CD4-positive, CD25-positive, alpha-beta regulatory T cell (primary cell): Measurements from ENCODE around the gene GJC1. TPM values are rescaled to one million over a fixed set of nuclear protein-coding genes. Genes with fewer than 3 reads are reported as not detected.
"Not testable (repeated sequence)": the region's sequence is repeated elsewhere in the genome, so short reads cannot be mapped to it uniquely, and the experiment has no call there.

Source experiments
- ATAC-seq, 2 donors: fragments of 150-1000 bp; cut with Tn5 transposase; one replicate each; pipeline ENCODE4 v1.10.0; 2021; ENCODE audit warnings: low read depth in 2 of 2, moderate number of reproducible peaks in 2 of 2, moderate library complexity in 1 of 2
- DNase-seq, 3 donors: peaks; one replicate each; pipeline versions ENCODE4 v3.0.0 to v3.0.0-alpha.2; 2012 to 2022; ENCODE audit warnings: mixed read lengths in 1 of 3
- H3K27ac ChIP-seq: one replicate; pipeline ENCODE4 v1.7.0; 2013; ENCODE audit warnings: mild to moderate bottlenecking, low read length; ENCODE audit not compliant: insufficient read depth, poor library complexity, severe bottlenecking
- H3K27me3 ChIP-seq: one replicate; pipeline ENCODE4 v1.7.0; 2013; ENCODE audit warnings: low read length; ENCODE audit not compliant: control insufficient read depth, insufficient read depth
- H3K36me3 ChIP-seq: one replicate; pipeline ENCODE4 v1.7.0; 2013; ENCODE audit warnings: mild to moderate bottlenecking, low read length, moderate library complexity; ENCODE audit not compliant: control insufficient read depth, insufficient read depth
- H3K4me1 ChIP-seq: 2 replicates; pipeline ENCODE4 v1.7.0; 2013; ENCODE audit warnings: mild to moderate bottlenecking, low read length; ENCODE audit not compliant: insufficient read depth, control insufficient read depth, poor library complexity, severe bottlenecking
- H3K4me3 ChIP-seq: one replicate; pipeline ENCODE4 v1.7.0; 2013; ENCODE audit warnings: low read depth, mild to moderate bottlenecking, low read length, moderate library complexity
- H3K9me3 ChIP-seq, 2 experiments: 1 replicate in 1 of 2; 2 replicates in 1 of 2; pipeline ENCODE4 v1.7.0; 2013; ENCODE audit warnings: low read length in 2 of 2, mild to moderate bottlenecking in 1 of 2, moderate library complexity in 1 of 2; ENCODE audit not compliant: control insufficient read depth in 2 of 2
- H3K27ac Mint-ChIP-seq, 3 donors: one replicate each; pipeline ENCODE4 v1.8.0; 2020 to 2022; ENCODE audit warnings: mild to moderate bottlenecking in 3 of 3, mixed read lengths in 3 of 3, moderate library complexity in 2 of 3
- H3K27me3 Mint-ChIP-seq: one replicate; pipeline ENCODE4 v1.8.0; 2022; ENCODE audit warnings: mild to moderate bottlenecking, mixed read lengths
- H3K36me3 Mint-ChIP-seq: one replicate; pipeline ENCODE4 v1.8.0; 2020; ENCODE audit warnings: mixed read lengths
- H3K4me1 Mint-ChIP-seq, 4 donors: one replicate each; pipeline ENCODE4 v1.8.0; 2020 to 2022; ENCODE audit warnings: mixed read lengths in 4 of 4, mild to moderate bottlenecking in 1 of 4
- H3K4me3 Mint-ChIP-seq, 4 donors: one replicate each; pipeline ENCODE4 v1.8.0; 2020 to 2022; ENCODE audit warnings: mild to moderate bottlenecking in 4 of 4, mixed read lengths in 4 of 4, moderate library complexity in 3 of 4
- H3K9me3 Mint-ChIP-seq, 7 donors: one replicate each; pipeline ENCODE4 v1.8.0; 2020 to 2022; ENCODE audit warnings: mixed read lengths in 7 of 7, mild to moderate bottlenecking in 3 of 7, moderate library complexity in 2 of 7
- polyA plus RNA-seq, 4 donors: library from polyadenylated mRNA; unstranded; fragments of 300-500 nt; fragmentation: Illumina TruSeq; gene quantifications; one replicate each; pipeline ENCODE4 v1.2.3, GENCODE V29; 2021
- total RNA-seq: library from RNA; stranded (reverse); gene quantifications from one replicate; pipeline ENCODE4 v1.2.3, GENCODE V29; 2022

Gene GJC1
- total and polyA plus RNA-seq, 5 donors from 2014 or later, result not detected

DNA sequence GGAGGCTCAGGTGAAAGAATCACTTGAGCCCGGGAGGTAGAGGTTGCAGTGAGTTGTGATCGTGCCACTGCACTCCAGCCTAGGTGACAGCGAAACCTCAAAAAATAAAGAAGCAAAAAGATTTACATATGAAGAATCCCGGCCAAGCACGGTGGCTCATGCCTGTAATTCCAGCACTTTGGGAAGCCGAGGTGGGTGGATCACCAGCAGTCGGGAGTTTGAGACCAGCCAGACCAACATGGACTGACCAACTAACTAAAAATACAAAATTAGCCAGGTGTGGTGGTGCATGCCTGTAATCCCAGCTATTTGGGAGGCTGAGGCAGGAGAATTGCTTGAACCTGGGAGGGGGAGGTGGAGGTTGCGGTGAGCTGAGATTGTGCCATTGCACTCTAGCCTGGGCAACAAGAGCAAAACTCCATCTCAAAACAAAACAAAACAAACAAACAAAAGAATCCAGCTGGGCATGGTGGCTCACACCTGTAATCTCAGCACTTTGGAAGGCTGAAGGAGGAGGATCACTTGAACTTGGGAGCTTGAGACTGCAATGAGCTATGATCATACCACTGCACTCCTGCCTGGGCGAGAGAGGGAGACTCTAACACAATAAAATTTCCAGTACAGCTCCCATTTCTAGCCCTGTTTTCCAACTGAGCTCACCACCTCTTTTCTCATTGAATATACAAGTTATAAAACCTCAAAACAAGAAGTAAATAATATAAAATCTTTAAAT is 21.3 kb downstream of the GJC1 start:
- not testable (repeated sequence) for H3K4me1 Mint-ChIP-seq, DNase-seq, ATAC-seq, H3K27me3 ChIP-seq, H3K36me3 ChIP-seq, H3K27ac ChIP-seq, H3K9me3 ChIP-seq, H3K4me1 ChIP-seq, H3K27ac Mint-ChIP-seq, H3K4me3 ChIP-seq, H3K4me3 Mint-ChIP-seq, H3K9me3 Mint-ChIP-seq, H3K36me3 Mint-ChIP-seq
- peaks cover 38% of the 10 kb centered on the region for H3K27me3 Mint-ChIP-seq

DNA sequence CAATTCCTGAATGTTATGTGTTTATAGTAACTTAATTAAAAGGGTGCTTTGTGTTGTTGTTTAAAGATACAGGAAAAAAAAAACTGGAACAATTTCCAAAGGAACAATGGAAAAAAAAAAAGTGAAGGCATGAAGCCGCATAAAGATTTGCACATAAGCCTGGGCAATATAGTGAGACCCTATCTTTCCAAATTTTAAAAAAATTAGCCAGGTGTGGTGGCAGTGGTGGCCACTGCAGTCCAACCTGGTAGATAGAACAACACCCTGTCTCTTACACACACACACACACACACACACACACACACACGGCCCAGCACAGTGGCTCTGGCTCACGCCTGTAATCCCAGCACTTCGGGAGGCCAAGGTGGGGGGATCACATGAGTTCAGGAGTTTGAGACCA is 21.9 kb downstream of the GJC1 start:
- Histone ChIP-seq H3K4me3 (no peak overlapping the region), H3K27me3 (peaks cover 3% of the 10 kb centered on the region), H3K9me3 (no peaks in the 10 kb centered on the region), H3K36me3 (no peaks in the 10 kb centered on the region), H3K4me1 (no peaks in the 10 kb centered on the region), H3K27ac (no peak overlapping the region)
- no peak overlapping the region for H3K27ac Mint-ChIP-seq
- H3K4me3 Mint-ChIP-seq, result no peak overlapping the region
- no peaks in the 10 kb centered on the region for H3K4me1 Mint-ChIP-seq
- H3K36me3 Mint-ChIP-seq, result no peaks in the 10 kb centered on the region
- H3K9me3 Mint-ChIP-seq, result peaks cover 0 to 1% (median 0%) of the 10 kb centered on the region in 7 donors
- peaks cover 39% of the 10 kb centered on the region for H3K27me3 Mint-ChIP-seq
- no peak for ATAC-seq
- DNase-seq, result no peak

DNA sequence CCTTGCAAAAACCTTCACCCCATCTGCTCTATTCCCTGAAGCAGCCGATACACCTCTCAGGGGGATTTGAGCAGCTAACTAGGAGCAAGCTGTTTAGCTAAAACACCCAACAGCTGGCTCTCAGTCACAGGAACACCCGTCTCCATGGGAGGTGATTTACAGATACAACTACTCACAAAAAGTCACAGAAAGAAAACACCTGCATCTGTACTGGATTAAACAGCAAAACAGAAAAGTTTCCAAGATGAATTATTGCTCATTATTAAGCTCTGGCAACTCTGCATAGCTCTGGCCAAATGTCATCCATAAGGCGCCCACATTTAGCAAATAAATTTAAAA is 22.3 kb downstream of the GJC1 start:
- Mint-ChIP-seq H3K4me1 (no peaks in the 10 kb centered on the region), H3K27ac (no peak overlapping the region), H3K27me3 (peaks cover 36% of the 10 kb centered on the region), H3K4me3 (no peak overlapping the region), H3K9me3 (peaks cover 0 to under 1% (median 0%) of the 10 kb centered on the region in 7 donors), H3K36me3 (no peaks in the 10 kb centered on the region)
- H3K4me1 ChIP-seq, result no peaks in the 10 kb centered on the region
- no peak for DNase-seq
- no peak for ATAC-seq
- H3K27me3 ChIP-seq, result peaks cover 3% of the 10 kb centered on the region
- no peak overlapping the region for H3K27ac ChIP-seq
- H3K36me3 ChIP-seq, result no peaks in the 10 kb centered on the region
- H3K9me3 ChIP-seq, result no peaks in the 10 kb centered on the region
- H3K4me3 ChIP-seq, result no peak overlapping the region

DNA sequence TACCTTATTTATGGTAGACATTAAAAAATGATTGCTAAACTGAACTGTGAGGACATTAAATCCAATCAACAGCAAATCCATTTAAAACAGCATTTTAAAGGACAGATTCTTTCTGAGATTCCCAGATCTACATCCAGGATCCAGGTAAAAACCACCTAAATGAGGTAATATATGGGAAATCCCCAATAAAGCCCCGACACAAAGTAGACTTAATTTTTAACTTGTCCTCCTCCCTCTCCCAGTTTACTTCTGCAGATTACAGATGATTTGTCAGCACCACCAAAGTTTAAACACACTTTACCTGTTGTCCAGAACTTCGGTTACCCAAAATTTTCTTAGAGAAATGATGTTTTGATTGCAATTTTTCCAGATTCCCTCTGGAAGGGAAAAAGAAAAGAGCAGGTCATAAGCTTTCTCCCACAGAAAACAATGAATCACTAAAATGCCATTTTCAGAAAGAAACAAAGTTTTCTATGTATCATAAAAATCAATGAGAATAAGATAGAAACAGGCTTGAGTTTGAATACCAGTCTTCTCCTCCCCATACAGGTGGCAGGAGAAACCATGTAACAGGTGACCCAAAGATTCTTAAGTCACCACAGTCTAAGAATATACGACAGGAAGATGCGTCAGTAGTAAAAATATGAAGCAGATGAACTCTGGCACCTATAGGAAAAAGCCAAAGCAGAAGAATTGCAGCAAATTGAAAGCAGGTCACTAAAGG is 22.8 kb downstream of the GJC1 start:
- no peak overlapping the region for H3K27ac Mint-ChIP-seq
- H3K4me3 ChIP-seq, result no peak overlapping the region
- ATAC-seq, result no peak

DNA sequence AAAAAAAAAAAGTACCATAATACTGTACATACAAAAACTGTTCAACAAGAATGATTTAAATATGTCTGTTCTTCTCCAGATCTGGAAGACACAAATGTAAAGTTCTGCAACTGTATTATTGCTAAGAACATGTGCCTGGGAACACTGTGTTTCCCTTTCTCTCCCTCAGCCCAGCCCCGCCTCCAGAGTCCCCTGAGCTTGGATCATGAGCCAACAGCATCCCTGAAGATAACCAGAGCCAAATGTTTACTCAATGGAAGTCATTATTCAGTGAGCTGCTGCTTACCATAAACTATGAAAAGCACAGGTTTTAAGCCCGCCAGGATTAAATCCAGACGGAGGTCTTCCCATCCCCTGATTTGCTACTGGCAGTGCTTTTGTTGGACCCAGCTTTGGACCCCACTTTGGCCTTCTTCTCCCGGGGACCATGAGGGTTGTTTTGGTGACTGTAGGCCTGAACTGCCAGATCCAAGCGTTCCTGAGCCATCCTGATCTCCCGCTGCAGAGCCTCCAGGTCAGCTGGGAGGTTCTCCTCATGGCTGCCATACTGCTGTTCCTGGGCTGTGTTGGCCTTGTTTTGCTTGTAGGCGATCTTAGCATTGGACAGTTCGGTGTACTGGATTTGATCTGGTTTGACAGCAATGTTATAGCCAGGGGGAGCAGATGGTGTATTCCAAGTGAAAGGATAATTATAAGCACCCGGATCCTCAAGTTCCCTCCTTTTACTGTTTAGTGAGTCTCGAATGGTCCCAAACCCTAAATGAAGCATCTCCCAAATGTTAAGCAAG is 25.6 kb downstream of the GJC1 start:
- Mint-ChIP-seq H3K27me3 (peaks cover 24% of the 10 kb centered on the region), H3K4me3 (no peak overlapping the region), H3K9me3 (no peaks in the 10 kb centered on the region), H3K36me3 (no peaks in the 10 kb centered on the region), H3K27ac (no peak overlapping the region), H3K4me1 (no peaks in the 10 kb centered on the region)
- no peaks in the 10 kb centered on the region for H3K9me3 ChIP-seq
- peaks cover 5% of the 10 kb centered on the region for H3K27me3 ChIP-seq
- no peak for DNase-seq
- ATAC-seq, result no peak
- no peak overlapping the region for H3K27ac ChIP-seq
- no peaks in the 10 kb centered on the region for H3K4me1 ChIP-seq
- H3K4me3 ChIP-seq, result no peak overlapping the region
- no peaks in the 10 kb centered on the region for H3K36me3 ChIP-seq

More for the DNA sequence above, 22.8 kb downstream of the GJC1 start:
- H3K9me3 ChIP-seq, result no peaks in the 10 kb centered on the region
- Mint-ChIP-seq H3K27me3 (peaks cover 33% of the 10 kb centered on the region), H3K4me1 (no peaks in the 10 kb centered on the region), H3K9me3 (no peaks in the 10 kb centered on the region), H3K4me3 (no peak overlapping the region), H3K36me3 (no peaks in the 10 kb centered on the region)
- H3K27me3 ChIP-seq, result peaks cover 3% of the 10 kb centered on the region
- no peaks in the 10 kb centered on the region for H3K36me3 ChIP-seq
- no peaks in the 10 kb centered on the region for H3K4me1 ChIP-seq
- no peak overlapping the region for H3K27ac ChIP-seq
- DNase-seq, result no peak

DNA sequence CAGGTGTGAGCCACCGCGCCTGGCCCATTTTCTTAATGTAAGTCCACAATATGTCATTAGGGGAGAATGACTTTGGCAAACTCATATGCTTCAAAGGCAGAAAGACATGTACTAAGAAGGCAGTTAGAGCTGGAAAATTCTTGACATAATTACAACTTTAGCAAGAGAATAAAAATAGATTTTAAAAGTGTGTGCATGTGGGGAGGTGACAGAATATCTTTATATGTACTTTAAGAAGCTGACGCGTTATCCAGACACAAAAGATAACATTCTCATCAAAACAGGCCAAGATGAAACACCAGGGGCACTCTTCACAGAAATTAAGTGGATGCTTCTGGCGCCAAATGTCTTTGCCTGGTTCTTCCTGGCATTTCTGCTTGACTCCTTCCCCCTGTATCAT is 28.2 kb downstream of the GJC1 start:
- no peaks in the 10 kb centered on the region for H3K9me3 Mint-ChIP-seq
- Histone ChIP-seq H3K36me3 (no peaks in the 10 kb centered on the region), H3K4me1 (no peaks in the 10 kb centered on the region), H3K4me3 (no peak overlapping the region), H3K27ac (no peak overlapping the region), H3K27me3 (peaks cover 3% of the 10 kb centered on the region), H3K9me3 (no peaks in the 10 kb centered on the region)
- no peak overlapping the region for H3K27ac Mint-ChIP-seq
- no peaks in the 10 kb centered on the region for H3K36me3 Mint-ChIP-seq
- DNase-seq, result no peak
- peaks cover 25% of the 10 kb centered on the region for H3K27me3 Mint-ChIP-seq
- peak overlapping the region in 1 of 4 donors; percentile 66 for H3K4me3 Mint-ChIP-seq
- no peak for ATAC-seq
- H3K4me1 Mint-ChIP-seq, result no peaks in the 10 kb centered on the region

DNA sequence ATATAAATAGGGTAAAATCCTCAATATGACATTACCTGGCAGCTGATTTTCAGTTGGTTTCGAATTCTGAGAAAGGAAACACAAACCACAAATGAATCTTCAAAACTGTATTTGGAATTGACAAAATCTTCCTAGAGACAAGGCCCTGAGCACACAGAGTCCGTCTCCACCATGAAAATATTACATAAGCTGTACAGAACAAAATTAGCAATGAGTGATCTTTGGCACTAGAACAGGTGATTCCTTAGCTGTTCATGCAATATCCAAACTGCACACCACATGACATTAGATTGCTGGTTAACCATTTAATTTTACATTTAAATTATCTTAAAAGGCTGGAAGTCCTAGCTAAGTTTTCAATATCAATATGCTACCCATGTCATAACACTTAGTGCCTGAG is 31.7 kb downstream of the GJC1 start:
- peaks cover 3% of the 10 kb centered on the region for H3K27me3 ChIP-seq
- H3K27ac Mint-ChIP-seq, result no peak overlapping the region
- H3K4me1 ChIP-seq, result no peaks in the 10 kb centered on the region
- no peaks in the 10 kb centered on the region for H3K36me3 Mint-ChIP-seq
- no peaks in the 10 kb centered on the region for H3K9me3 ChIP-seq
- no peak overlapping the region for H3K4me3 ChIP-seq
- no peaks in the 10 kb centered on the region for H3K9me3 Mint-ChIP-seq
- no peaks in the 10 kb centered on the region for H3K4me1 Mint-ChIP-seq
- no peaks in the 10 kb centered on the region for H3K36me3 ChIP-seq
- no peak overlapping the region for H3K27ac ChIP-seq
- peaks cover 20% of the 10 kb centered on the region for H3K27me3 Mint-ChIP-seq
- no peak overlapping the region for H3K4me3 Mint-ChIP-seq
- DNase-seq (no peak), ATAC-seq (no peak)
